GM23338 (cell line): ENCODE results near the gene SPRYD7. TPM values are rescaled to one million over a fixed set of nuclear protein-coding genes. Genes with fewer than 3 reads are reported as not detected.

Experiments
- ATAC-seq: fragments of 200-7000 bp; cut with Tn5 transposase; 3 replicates; pipeline ENCODE4 v1.9.1; 2020
- DNase-seq: peaks from one replicate; pipeline ENCODE4 v3.0.0-alpha.2; 2015; ENCODE audit warnings: low spot score
- H2AFZ ChIP-seq: fragments of 200-600 bp; sonication (generic); 2 replicates; pipeline ENCODE4 v1.8.0; 2016; ENCODE audit warnings: antibody characterized with exemption, mild to moderate bottlenecking, moderate library complexity
- H3F3A ChIP-seq: fragments of 200-600 bp; sonication (generic); replicated peaks from 2 replicates; pipeline ENCODE4 v1.8.0; 2017; ENCODE audit warnings: antibody characterized with exemption, mixed run types, low read depth
- H3K27ac ChIP-seq: fragments of 200-600 bp; sonication (generic); 2 replicates; pipeline ENCODE4 v1.6.1; 2016; ENCODE audit warnings: low read depth
- H3K27me3 ChIP-seq: fragments of 200-600 bp; sonication (generic); 2 replicates; pipeline ENCODE4 v1.8.0; 2016; ENCODE audit warnings: mild to moderate bottlenecking, mixed run types, moderate library complexity; ENCODE audit not compliant: insufficient read depth
- H3K36me3 ChIP-seq: fragments of 200-600 bp; sonication (generic); 2 replicates; pipeline ENCODE4 v1.8.0; 2016; ENCODE audit warnings: mild to moderate bottlenecking; ENCODE audit not compliant: insufficient read depth
- H3K4me1 ChIP-seq: fragments of 200-600 bp; sonication (generic); 2 replicates; pipeline ENCODE4 v1.8.0; 2016; ENCODE audit warnings: mild to moderate bottlenecking, moderate library complexity; ENCODE audit not compliant: insufficient read depth
- H3K4me2 ChIP-seq: fragments of 200-600 bp; sonication (generic); 2 replicates; pipeline ENCODE4 v1.7.1; 2017; ENCODE audit warnings: mixed run types
- H3K4me3 ChIP-seq: fragments of 200-600 bp; sonication (generic); 2 replicates; pipeline ENCODE4 v1.6.1; 2016; ENCODE audit warnings: mixed run types
- H3K79me2 ChIP-seq: fragments of 200-600 bp; sonication (generic); replicated peaks from 2 replicates; pipeline ENCODE4 v1.8.0; 2017; ENCODE audit warnings: mild to moderate bottlenecking; ENCODE audit not compliant: insufficient read depth
- H3K9me2 ChIP-seq: fragments of 200-600 bp; sonication (generic); 2 replicates; pipeline ENCODE4 v1.8.0; 2017; ENCODE audit not compliant: insufficient read depth
- H4K20me1 ChIP-seq: fragments of 200-600 bp; sonication (generic); replicated peaks from 2 replicates; pipeline ENCODE4 v1.8.0; 2017; ENCODE audit warnings: mild to moderate bottlenecking; ENCODE audit not compliant: insufficient read depth
- H3K27ac Mint-ChIP-seq: 2 replicates; pipeline ENCODE4 v1.8.0; 2020; ENCODE audit warnings: inconsistent platforms, mild to moderate bottlenecking, moderate library complexity, mixed read lengths
- H3K27me3 Mint-ChIP-seq: 3 replicates; pipeline ENCODE4 v1.8.0; 2022; ENCODE audit warnings: low read depth, mild to moderate bottlenecking, moderate library complexity, mixed read lengths, inconsistent platforms; ENCODE audit not compliant: insufficient read depth, poor library complexity
- H3K36me3 Mint-ChIP-seq: 3 replicates; pipeline ENCODE4 v1.8.0; 2021; ENCODE audit warnings: low read depth, mild to moderate bottlenecking, inconsistent platforms, moderate library complexity, mixed read lengths
- H3K4me1 Mint-ChIP-seq: 3 replicates; pipeline ENCODE4 v1.8.0; 2020; ENCODE audit warnings: mild to moderate bottlenecking, inconsistent platforms, mixed read lengths
- H3K4me3 Mint-ChIP-seq: 3 replicates; pipeline ENCODE4 v1.8.0; 2021; ENCODE audit warnings: moderate library complexity, mild to moderate bottlenecking, inconsistent platforms, mixed read lengths
- H3K9me3 Mint-ChIP-seq: 3 replicates; pipeline ENCODE4 v1.8.0; 2020; ENCODE audit warnings: moderate library complexity, mild to moderate bottlenecking, inconsistent platforms, mixed read lengths
- CREB1 ChIP-seq: fragments of 250-450 bp; sonication (Bioruptor Pico); IDR thresholded peaks from 2 replicates; pipeline ENCODE4 v1.5.0; 2020; ENCODE audit warnings: low read depth, mild to moderate bottlenecking, moderate library complexity
- ETS1 ChIP-seq: IDR thresholded peaks from 2 replicates; pipeline ENCODE4 v1.6.1; 2016; ENCODE audit warnings: antibody characterized with exemption
- EZH2 ChIP-seq: fragments of 200-600 bp; sonication (generic); IDR thresholded peaks from one replicate; pipeline ENCODE4 v1.8.0; 2017; ENCODE audit warnings: antibody characterized with exemption, mild to moderate bottlenecking, low read depth; ENCODE audit not compliant: unreplicated experiment
- EZH2phosphoT487 ChIP-seq: fragments of 200-600 bp; sonication (generic); IDR thresholded peaks from one replicate; pipeline ENCODE4 v1.8.1; 2018; ENCODE audit warnings: antibody characterized with exemption; ENCODE audit not compliant: unreplicated experiment
- JUNB ChIP-seq: IDR thresholded peaks from one replicate; pipeline ENCODE4 v1.6.1; 2016; ENCODE audit warnings: antibody characterized with exemption; ENCODE audit not compliant: unreplicated experiment
- NANOG ChIP-seq: IDR thresholded peaks from 2 replicates; pipeline ENCODE4 v1.6.1; 2016; ENCODE audit warnings: antibody characterized with exemption, borderline replicate concordance
- POLR2AphosphoS5 ChIP-seq: IDR thresholded peaks from 2 replicates; pipeline ENCODE4 v1.6.1; 2016; ENCODE audit warnings: antibody characterized with exemption, low read depth
- STAT1 ChIP-seq: IDR thresholded peaks from one replicate; pipeline ENCODE4 v1.6.1; 2016; ENCODE audit warnings: antibody characterized with exemption; ENCODE audit not compliant: unreplicated experiment
- ZNF114 ChIP-seq: fragments of 250-450 bp; sonication (Bioruptor Pico); IDR thresholded peaks from 2 replicates; pipeline ENCODE4 v1.5.0; 2020; ENCODE audit warnings: mild to moderate bottlenecking, moderate library complexity
- ZNF331 ChIP-seq: fragments of 250-450 bp; sonication (Bioruptor Pico); IDR thresholded peaks from 2 replicates; pipeline ENCODE4 v1.5.0; 2020; ENCODE audit warnings: low read depth, mild to moderate bottlenecking, moderate library complexity
- polyA plus RNA-seq: library from polyadenylated mRNA; unstranded; fragments of >200 nt; fragmentation: Nextera tagmentation; extraction: Ambion mirVana; gene quantifications from 2 replicates; pipeline ENCODE4 v1.2.1, GENCODE V29; 2016
- total RNA-seq: library from RNA; depleted of rRNA; stranded (reverse); fragments of >200 nt; shearing (Covaris generic); gene quantifications from 2 replicates; pipeline ENCODE4 v1.2.3, GENCODE V29; 2014
- TF ChIP-seq, protein P1 (sequence below), 2 experiments: fragments of 200-600 bp in 1 of 2; sonication (generic) in 1 of 2; conservative IDR thresholded peaks; 2 replicates each; pipeline versions ENCODE4 v1.5.1 to v1.6.1; 2016 to 2017; ENCODE audit warnings: antibody characterized with exemption in 2 of 2, low read depth in 2 of 2, mild to moderate bottlenecking in 2 of 2, moderate library complexity in 1 of 2
- TF ChIP-seq, protein P2 (sequence below): fragments of 250-450 bp; sonication (Bioruptor Pico); IDR thresholded peaks from 2 replicates; pipeline ENCODE4 v1.5.0; 2020; ENCODE audit warnings: mild to moderate bottlenecking, moderate library complexity
- TF ChIP-seq, protein P3 (sequence below): IDR thresholded peaks from one replicate; pipeline ENCODE4 v1.6.1; 2018; ENCODE audit warnings: antibody characterized with exemption; ENCODE audit not compliant: unreplicated experiment

SPRYD7 gene
- total and polyA plus RNA-seq, 2 experiments from 2014 or later, result 2.9 to 7.4 TPM

- H3K36me3 ChIP-seq, result no peaks in the 10 kb centered on the region
- H3K27ac ChIP-seq, result no peak overlapping the region
- H2AFZ ChIP-seq, result no peak overlapping the region
- H3K4me1 ChIP-seq, result no peaks in the 10 kb centered on the region
- H3K79me2 ChIP-seq, result no peaks in the 10 kb centered on the region
- DNase-seq (no peak), ATAC-seq (no peak)
- no peak overlapping the region for H3K4me2 ChIP-seq
- H3K27me3 ChIP-seq, result peaks cover 11% of the 10 kb centered on the region
- no peaks in the 10 kb centered on the region for H3K9me3 Mint-ChIP-seq
- H4K20me1 ChIP-seq, result no peaks in the 10 kb centered on the region
- peaks cover 4% of the 10 kb centered on the region; the same call in 1 of the 3 replicates for H3K4me1 Mint-ChIP-seq
- no peaks in the 10 kb centered on the region for H3F3A ChIP-seq
- peaks cover 14% of the 10 kb centered on the region for H3K27me3 Mint-ChIP-seq
- H3K36me3 Mint-ChIP-seq, result no peaks in the 10 kb centered on the region; the same call in 2 of the 3 replicates
- no peak for TF ChIP-seq EZH2phosphoT487
- no peak for TF ChIP-seq ZNF114 (CRISPR knock-in tag)
- no peak for TF ChIP-seq ZNF331 (CRISPR knock-in tag)
- no peak for TF ChIP-seq CREB1 (CRISPR knock-in tag)
- no peak for TF ChIP-seq POLR2AphosphoS5
- TF ChIP-seq, protein P1, sequence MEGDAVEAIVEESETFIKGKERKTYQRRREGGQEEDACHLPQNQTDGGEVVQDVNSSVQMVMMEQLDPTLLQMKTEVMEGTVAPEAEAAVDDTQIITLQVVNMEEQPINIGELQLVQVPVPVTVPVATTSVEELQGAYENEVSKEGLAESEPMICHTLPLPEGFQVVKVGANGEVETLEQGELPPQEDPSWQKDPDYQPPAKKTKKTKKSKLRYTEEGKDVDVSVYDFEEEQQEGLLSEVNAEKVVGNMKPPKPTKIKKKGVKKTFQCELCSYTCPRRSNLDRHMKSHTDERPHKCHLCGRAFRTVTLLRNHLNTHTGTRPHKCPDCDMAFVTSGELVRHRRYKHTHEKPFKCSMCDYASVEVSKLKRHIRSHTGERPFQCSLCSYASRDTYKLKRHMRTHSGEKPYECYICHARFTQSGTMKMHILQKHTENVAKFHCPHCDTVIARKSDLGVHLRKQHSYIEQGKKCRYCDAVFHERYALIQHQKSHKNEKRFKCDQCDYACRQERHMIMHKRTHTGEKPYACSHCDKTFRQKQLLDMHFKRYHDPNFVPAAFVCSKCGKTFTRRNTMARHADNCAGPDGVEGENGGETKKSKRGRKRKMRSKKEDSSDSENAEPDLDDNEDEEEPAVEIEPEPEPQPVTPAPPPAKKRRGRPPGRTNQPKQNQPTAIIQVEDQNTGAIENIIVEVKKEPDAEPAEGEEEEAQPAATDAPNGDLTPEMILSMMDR (conservative IDR thresholded peaks at IDR 0.05; ENCODE audit: low read depth in 2 of 2), result no peak
- TF ChIP-seq NANOG, result no peak
- TF ChIP-seq ETS1, result no peak
- no peak for TF ChIP-seq JUNB
- TF ChIP-seq, protein P2, sequence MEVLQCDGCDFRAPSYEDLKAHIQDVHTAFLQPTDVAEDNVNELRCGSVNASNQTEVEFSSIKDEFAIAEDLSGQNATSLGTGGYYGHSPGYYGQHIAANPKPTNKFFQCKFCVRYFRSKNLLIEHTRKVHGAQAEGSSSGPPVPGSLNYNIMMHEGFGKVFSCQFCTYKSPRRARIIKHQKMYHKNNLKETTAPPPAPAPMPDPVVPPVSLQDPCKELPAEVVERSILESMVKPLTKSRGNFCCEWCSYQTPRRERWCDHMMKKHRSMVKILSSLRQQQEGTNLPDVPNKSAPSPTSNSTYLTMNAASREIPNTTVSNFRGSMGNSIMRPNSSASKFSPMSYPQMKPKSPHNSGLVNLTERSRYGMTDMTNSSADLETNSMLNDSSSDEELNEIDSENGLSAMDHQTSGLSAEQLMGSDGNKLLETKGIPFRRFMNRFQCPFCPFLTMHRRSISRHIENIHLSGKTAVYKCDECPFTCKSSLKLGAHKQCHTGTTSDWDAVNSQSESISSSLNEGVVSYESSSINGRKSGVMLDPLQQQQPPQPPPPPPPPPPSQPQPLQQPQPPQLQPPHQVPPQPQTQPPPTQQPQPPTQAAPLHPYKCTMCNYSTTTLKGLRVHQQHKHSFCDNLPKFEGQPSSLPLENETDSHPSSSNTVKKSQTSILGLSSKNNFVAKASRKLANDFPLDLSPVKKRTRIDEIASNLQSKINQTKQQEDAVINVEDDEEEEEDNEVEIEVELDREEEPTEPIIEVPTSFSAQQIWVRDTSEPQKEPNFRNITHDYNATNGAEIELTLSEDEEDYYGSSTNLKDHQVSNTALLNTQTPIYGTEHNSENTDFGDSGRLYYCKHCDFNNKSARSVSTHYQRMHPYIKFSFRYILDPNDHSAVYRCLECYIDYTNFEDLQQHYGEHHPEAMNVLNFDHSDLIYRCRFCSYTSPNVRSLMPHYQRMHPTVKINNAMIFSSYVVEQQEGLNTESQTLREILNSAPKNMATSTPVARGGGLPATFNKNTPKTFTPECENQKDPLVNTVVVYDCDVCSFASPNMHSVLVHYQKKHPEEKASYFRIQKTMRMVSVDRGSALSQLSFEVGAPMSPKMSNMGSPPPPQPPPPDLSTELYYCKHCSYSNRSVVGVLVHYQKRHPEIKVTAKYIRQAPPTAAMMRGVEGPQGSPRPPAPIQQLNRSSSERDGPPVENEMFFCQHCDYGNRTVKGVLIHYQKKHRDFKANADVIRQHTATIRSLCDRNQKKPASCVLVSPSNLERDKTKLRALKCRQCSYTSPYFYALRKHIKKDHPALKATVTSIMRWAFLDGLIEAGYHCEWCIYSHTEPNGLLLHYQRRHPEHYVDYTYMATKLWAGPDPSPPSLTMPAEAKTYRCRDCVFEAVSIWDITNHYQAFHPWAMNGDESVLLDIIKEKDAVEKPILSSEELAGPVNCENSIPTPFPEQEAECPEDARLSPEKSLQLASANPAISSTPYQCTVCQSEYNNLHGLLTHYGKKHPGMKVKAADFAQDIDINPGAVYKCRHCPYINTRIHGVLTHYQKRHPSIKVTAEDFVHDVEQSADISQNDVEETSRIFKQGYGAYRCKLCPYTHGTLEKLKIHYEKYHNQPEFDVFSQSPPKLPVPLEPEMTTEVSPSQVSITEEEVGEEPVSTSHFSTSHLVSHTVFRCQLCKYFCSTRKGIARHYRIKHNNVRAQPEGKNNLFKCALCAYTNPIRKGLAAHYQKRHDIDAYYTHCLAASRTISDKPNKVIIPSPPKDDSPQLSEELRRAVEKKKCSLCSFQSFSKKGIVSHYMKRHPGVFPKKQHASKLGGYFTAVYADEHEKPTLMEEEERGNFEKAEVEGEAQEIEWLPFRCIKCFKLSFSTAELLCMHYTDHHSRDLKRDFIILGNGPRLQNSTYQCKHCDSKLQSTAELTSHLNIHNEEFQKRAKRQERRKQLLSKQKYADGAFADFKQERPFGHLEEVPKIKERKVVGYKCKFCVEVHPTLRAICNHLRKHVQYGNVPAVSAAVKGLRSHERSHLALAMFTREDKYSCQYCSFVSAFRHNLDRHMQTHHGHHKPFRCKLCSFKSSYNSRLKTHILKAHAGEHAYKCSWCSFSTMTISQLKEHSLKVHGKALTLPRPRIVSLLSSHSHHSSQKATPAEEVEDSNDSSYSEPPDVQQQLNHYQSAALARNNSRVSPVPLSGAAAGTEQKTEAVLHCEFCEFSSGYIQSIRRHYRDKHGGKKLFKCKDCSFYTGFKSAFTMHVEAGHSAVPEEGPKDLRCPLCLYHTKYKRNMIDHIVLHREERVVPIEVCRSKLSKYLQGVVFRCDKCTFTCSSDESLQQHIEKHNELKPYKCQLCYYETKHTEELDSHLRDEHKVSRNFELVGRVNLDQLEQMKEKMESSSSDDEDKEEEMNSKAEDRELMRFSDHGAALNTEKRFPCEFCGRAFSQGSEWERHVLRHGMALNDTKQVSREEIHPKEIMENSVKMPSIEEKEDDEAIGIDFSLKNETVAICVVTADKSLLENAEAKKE (CRISPR knock-in tag), result no peak
- TF ChIP-seq, protein P3, sequence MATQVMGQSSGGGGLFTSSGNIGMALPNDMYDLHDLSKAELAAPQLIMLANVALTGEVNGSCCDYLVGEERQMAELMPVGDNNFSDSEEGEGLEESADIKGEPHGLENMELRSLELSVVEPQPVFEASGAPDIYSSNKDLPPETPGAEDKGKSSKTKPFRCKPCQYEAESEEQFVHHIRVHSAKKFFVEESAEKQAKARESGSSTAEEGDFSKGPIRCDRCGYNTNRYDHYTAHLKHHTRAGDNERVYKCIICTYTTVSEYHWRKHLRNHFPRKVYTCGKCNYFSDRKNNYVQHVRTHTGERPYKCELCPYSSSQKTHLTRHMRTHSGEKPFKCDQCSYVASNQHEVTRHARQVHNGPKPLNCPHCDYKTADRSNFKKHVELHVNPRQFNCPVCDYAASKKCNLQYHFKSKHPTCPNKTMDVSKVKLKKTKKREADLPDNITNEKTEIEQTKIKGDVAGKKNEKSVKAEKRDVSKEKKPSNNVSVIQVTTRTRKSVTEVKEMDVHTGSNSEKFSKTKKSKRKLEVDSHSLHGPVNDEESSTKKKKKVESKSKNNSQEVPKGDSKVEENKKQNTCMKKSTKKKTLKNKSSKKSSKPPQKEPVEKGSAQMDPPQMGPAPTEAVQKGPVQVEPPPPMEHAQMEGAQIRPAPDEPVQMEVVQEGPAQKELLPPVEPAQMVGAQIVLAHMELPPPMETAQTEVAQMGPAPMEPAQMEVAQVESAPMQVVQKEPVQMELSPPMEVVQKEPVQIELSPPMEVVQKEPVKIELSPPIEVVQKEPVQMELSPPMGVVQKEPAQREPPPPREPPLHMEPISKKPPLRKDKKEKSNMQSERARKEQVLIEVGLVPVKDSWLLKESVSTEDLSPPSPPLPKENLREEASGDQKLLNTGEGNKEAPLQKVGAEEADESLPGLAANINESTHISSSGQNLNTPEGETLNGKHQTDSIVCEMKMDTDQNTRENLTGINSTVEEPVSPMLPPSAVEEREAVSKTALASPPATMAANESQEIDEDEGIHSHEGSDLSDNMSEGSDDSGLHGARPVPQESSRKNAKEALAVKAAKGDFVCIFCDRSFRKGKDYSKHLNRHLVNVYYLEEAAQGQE, result no peak
- no peak for TF ChIP-seq STAT1
- TF ChIP-seq EZH2, result no peak
- H3K27ac Mint-ChIP-seq, result no peak overlapping the region
- H3K4me3 Mint-ChIP-seq, result no peak overlapping the region
- no peaks in the 10 kb centered on the region for H3K9me2 ChIP-seq
- no peak overlapping the region for H3K4me3 ChIP-seq
Observed at GRCh38 chr13:49939321-49939720, 3.2 kb upstream of the SPRYD7 start.
